Vagina (tissue), 2 donors: ENCODE results near the gene CNIH2.

Experiments used
- POLR2A ChIP-seq, 2 donors: fragments of 450-650 bp; IDR thresholded peaks; one replicate each; pipeline ENCODE4 v1.6.1; 2017; ENCODE audit warnings: antibody characterized with exemption in 2 of 2, mild to moderate bottlenecking in 2 of 2, moderate library complexity in 2 of 2
- POLR2AphosphoS5 ChIP-seq, 2 donors: sonication (generic); formaldehyde crosslinking; IDR thresholded peaks; one replicate each; pipeline ENCODE4 v1.9.0; 2017; ENCODE audit warnings: antibody characterized with exemption in 2 of 2, mild to moderate bottlenecking in 2 of 2, low read depth in 1 of 2; ENCODE audit not compliant: insufficient read depth in 1 of 2
- TF ChIP-seq, protein P1 (sequence below), 3 experiments: fragments of 450-650 bp in 2 of 3; fragments of 200-600 bp in 1 of 3; sonication (generic) in 1 of 3; IDR thresholded peaks; one replicate each; pipeline ENCODE4 v1.5.1; 2017 to 2019; ENCODE audit warnings: antibody characterized with exemption in 3 of 3, mild to moderate bottlenecking in 2 of 3, moderate library complexity in 2 of 3

DNA sequence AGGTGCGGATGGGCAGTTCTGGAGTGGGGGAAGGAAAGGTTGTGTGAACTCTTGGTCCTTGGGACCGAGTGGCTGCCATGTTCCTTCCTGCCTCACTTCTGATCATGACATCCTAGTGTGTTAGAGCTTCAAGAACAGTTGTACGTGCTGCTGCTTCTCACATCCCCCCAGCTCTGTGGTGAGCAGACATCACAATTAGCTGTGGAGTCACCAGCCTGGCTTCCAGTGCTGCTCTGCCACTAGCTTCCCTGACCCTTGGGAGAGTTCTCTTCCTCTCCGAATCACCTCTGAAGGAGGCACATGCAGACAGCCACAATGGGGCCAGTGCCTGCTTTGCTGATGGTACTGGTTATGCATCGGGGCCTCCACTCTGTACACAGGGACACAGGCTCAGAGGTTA, 15.8 kb upstream of the CNIH2 start:
- no peak for TF ChIP-seq POLR2AphosphoS5 (IDR thresholded peaks at IDR 0.05; ENCODE audit: insufficient read depth in 1 of 2, low read depth in 1 of 2)
- TF ChIP-seq, protein P1, sequence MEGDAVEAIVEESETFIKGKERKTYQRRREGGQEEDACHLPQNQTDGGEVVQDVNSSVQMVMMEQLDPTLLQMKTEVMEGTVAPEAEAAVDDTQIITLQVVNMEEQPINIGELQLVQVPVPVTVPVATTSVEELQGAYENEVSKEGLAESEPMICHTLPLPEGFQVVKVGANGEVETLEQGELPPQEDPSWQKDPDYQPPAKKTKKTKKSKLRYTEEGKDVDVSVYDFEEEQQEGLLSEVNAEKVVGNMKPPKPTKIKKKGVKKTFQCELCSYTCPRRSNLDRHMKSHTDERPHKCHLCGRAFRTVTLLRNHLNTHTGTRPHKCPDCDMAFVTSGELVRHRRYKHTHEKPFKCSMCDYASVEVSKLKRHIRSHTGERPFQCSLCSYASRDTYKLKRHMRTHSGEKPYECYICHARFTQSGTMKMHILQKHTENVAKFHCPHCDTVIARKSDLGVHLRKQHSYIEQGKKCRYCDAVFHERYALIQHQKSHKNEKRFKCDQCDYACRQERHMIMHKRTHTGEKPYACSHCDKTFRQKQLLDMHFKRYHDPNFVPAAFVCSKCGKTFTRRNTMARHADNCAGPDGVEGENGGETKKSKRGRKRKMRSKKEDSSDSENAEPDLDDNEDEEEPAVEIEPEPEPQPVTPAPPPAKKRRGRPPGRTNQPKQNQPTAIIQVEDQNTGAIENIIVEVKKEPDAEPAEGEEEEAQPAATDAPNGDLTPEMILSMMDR (IDR thresholded peaks at IDR 0.05) = no peak
- no peak for TF ChIP-seq POLR2A (IDR thresholded peaks at IDR 0.05)
